MM.1S (cell line): ENCODE measurements around the gene RAB11A.

Source experiments
- CTCF ChIP-seq: fragments of 300-600 bp; sonication (generic); IDR thresholded peaks from 2 replicates; pipeline ENCODE4 v1.5.1; 2016; ENCODE audit warnings: antibody characterized with exemption, low read length, mixed read lengths
- EZH2 ChIP-seq: fragments of 300-600 bp; sonication (generic); optimal IDR thresholded peaks from 2 replicates; pipeline ENCODE3; 2017; ENCODE audit warnings: low read depth, mild to moderate bottlenecking, antibody characterized with exemption, low read length, mixed read lengths

- no peak for TF ChIP-seq CTCF
- TF ChIP-seq EZH2, result no peak
These were observed 17.3 kb upstream of the RAB11A start for GRCh38 chr15:65851981-65852380.
